Central memory CD4-positive, alpha-beta T cell (primary cell): ENCODE measurements around the gene IL21.
"Not testable (repeated sequence)": the region's sequence is repeated elsewhere in the genome, so short reads cannot be mapped to it uniquely, and the experiment has no call there.

Experiments
- DNase-seq: peaks from one replicate; pipeline ENCODE4 v3.0.0; 2022
- total RNA-seq, 3 experiments: gene quantifications; one replicate each; lab custom pipeline; 2026; lab: John Stamatoyannopoulos, UW

Gene IL21
- 0.05 to 89.6 (median 0.77) reads per million in 3 experiments for total RNA-seq

- DNase-seq = no peak
These were observed at the start of gene IL21 for GRCh38 chr4:122621016-122621507. Gene IL21, minus strand, starts transcription at chr4:122621066. Its CDS starts 55 bp downstream, at chr4:122621011.

GRCh38 chr4:122669911-122670738 lies 49.3 kb upstream of the IL21 start:
- DNase-seq = no peak

GRCh38 chr4:122668241-122668640 lies 47.4 kb upstream of the IL21 start:
- DNase-seq = no peak

GRCh38 chr4:122666527-122667245 lies 45.8 kb upstream of the IL21 start:
- DNase-seq = peak; percentile 7

DNA sequence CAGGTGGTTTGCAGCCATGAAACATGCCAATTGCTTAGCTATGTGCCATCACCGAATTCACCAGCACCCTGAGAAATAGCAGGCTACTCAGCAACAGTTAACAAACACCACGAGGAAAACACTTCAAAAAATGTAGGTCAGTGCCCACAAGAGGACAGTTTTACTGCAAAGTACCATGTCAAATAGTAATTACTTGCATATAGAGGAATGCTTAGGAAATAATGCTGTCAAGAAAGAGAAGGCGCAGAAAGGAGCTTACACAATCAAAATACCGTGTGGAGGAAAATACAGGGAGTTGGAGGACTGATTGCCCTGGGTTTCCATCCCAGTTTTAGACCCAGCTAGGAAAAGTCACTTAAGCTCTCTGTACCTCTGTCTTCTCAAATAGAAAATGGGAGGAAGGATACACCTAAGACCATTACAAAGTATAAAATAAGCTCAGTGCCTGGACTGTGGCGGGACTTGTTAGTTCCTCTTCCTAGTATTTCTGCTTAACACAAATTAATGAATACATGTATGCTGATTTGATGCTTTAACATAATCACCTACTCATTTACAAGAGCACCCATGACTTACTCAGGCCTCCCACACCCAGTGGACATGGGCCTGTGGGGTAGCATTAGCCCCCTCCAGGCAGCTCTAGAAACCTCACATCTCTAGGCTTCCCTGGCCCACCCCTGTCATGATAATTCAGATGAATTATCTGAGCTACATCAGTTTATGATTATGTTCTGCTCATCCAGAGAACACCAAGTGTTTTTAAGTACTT lies 44.5 kb upstream of the IL21 start:
- no peak for DNase-seq

DNA sequence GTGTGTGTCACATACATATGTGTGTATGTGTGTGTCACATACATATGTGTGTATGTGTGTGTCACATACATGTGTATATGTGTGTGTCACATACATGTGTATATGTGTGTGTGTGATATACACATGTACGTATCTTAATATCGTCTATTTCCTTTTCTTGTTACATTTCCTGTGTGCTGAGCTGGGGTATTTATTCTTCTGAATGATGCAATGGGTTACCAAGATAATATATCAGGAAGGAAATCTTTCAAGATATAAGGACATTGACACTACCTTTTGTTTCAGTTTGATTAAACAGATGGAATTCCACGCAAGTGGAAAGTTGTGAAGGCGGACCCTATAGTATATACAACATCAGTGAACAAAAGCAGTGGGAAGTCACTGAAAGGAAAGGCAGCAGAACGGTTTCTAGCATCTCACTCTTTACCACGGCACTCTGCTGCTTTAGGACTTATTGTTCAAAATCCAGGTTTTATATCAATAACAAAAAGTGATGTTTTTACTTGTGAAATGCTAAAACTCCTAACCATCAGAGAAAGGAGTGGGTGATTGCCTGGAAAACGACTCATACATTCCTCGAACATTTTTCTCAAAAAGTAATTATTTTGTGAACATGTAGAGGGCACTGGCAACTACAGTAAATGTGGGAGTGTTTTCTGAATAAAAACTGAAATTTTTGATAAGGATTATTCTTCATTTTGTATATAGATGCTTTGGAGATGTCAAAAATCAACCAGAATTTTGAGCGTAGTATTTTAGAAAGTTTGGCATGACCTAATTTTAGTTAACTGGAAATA lies 43.1 kb upstream of the IL21 start:
- DNase-seq = no peak

DNA sequence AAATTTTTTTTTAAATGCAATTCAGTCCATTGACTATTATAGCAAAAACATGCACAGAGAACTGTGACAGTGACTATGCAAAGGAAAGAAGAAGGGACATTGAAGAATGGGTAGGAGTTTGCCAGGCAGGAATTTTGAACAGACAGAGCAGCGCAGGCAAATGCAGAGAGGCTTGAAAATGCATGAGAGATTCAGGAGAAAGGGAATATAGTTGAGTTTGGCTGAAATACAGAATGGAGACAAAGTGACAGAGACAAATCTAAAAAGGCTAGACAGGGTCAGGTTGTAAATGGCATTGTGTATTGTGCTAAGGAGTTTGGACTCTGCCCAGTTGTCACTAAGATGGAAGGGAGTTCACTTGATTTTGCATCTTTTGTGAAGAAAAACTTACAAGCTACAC lies 42.4 kb upstream of the IL21 start:
- DNase-seq = no peak

GRCh38 chr4:122662701-122663100 lies 41.8 kb upstream of the IL21 start:
- DNase-seq = no peak

- DNase-seq = no peak
These were observed 40.6 kb upstream of the IL21 start for GRCh38 chr4:122661176-122662160.

DNA sequence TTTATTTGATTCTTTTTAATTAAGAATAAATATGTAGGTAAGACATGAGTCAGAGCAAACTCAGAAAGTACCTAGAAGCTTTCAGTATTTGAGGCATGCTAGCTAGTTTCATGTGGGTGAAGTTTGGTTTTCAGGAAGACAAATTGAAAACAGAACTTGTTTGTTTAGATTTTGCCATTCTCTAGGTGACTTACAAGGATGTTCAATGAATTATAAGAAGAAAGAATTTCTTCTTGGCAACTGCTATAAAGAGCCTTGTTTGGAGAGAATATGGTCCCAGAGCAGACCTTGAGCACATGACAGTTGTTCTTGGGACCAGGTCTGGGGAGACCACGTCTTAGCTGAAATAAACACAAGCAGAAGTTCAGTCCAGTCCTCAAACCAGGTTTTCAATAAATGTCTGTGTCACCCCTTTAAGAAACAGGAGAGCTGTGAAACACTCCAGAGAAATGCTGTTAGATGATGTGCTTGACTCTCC lies 38.0 kb upstream of the IL21 start:
- DNase-seq = no peak

DNA sequence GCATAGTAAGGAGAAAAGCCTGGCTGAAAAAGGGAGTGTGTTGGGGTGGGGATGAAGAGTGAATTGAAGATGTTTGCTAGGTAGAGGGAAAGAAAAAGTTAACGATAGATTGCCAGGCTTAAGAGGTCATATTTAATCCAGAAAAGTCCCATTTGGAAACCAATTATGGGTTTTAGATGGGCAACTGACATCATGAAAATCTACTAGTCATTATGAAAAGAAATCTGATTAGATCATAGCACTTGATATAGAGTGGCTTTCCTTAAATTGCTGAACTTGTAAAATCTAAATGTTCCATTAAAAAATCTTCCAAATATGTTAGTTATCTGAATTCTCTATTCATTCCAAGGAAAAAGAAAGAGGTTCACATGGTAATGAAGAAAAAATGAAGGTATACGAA lies 37.5 kb upstream of the IL21 start:
- DNase-seq = no peak

GRCh38 chr4:122657553-122657952 lies 36.7 kb upstream of the IL21 start:
- DNase-seq = no peak

GRCh38 chr4:122656583-122656982 lies 35.7 kb upstream of the IL21 start:
- DNase-seq = not testable (repeated sequence)

- DNase-seq = peak; percentile 35
These were observed 31.5 kb upstream of the IL21 start for GRCh38 chr4:122652379-122652778.

- no peak for DNase-seq
These were observed 29.3 kb upstream of the IL21 start for GRCh38 chr4:122650148-122650547.

DNA sequence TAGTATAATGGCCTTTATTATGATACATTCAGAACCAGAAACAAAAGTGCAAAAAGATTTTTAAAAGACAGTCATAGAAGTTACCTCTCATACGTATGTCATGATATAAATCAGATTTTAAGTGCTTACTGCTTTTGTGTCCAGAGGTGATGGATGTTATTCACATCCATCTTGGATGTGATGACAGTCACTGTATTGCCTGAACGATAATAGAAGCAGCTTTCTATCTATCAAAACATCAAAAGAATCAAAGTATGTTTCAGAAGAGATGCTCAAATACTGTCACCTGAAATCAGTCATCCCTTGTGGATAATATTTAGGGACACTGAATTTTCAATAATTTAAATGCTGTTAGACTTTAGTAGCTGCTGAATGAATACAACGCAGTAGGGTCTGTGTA lies 26.8 kb upstream of the IL21 start:
- DNase-seq = no peak

- no peak for DNase-seq
These were observed 22.4 kb upstream of the IL21 start for GRCh38 chr4:122643257-122643656.

- no peak for DNase-seq
These were observed 18.3 kb upstream of the IL21 start for GRCh38 chr4:122639181-122639580.

- no peak for DNase-seq
These were observed 15.8 kb upstream of the IL21 start for GRCh38 chr4:122636697-122637096.

DNA sequence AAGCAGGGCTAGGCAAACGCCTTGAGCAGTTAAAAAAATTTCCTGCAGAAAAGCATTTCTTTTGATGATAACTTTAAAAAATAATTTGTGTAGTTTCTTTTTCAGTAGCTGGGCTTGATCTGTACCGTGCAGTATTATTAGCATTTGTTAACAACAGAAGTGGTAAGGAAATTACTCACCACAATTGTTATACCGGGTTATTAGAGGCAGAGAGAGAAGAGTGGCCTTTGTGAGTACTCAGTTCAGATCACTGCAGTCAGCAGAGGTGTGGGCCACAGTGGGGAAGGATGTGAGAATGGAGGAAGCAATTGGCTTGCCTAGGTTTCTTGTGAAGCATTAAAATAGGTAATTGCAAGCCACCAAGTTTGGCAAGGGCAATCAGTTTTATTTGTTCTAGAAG lies 14.3 kb upstream of the IL21 start:
- DNase-seq = no peak

DNA sequence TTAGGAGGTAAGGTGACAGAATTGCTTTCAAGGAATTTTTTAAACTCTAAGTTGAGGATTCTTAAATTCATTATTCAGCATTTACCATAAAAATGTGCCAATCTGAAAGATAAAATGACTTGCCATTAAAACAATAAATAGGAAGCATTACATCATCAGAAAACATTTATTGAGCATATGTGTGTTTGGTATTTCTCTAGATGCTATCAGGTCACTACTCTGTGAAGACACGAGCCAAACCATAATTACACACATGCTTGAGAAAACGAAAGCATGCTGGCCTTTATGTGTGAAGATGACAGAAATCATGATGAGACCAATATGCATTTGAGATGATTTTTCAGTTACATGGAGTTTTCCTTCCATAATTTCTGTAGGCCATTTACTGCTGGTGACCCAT lies 12.3 kb upstream of the IL21 start:
- DNase-seq = no peak
